ENCODE results near the gene AUTS2.

The AUTS2 gene

DNA sequence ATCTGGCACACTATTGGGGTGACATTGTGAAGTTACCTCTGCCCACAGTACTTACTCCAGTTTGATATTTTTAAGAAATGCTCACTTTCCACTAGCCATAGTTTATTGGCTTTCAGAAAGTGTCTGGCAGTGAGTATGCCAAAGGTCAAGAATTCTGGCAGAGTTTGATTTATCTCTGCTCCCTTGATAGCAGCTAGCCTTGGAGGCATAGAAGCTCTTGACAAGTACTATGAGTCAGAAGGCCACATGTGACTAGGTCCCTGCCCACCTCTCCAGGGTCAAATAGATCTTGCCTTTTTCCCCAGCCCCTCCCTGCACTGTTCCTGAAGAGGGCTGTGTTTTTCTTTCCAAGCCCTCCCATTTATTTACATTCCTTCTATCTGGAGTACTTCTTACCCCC, 202.2 kb downstream of the AUTS2 start (continued):
- TF ChIP-seq, protein P1, sequence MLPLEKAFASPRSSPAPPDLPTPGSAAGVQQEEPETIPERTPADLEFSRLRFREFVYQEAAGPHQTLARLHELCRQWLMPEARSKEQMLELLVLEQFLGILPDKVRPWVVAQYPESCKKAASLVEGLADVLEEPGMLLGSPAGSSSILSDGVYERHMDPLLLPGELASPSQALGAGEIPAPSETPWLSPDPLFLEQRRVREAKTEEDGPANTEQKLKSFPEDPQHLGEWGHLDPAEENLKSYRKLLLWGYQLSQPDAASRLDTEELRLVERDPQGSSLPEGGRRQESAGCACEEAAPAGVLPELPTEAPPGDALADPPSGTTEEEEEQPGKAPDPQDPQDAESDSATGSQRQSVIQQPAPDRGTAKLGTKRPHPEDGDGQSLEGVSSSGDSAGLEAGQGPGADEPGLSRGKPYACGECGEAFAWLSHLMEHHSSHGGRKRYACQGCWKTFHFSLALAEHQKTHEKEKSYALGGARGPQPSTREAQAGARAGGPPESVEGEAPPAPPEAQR (tag by site-specific recombination; IDR thresholded peaks at IDR 0.05), result no peak
- TF ChIP-seq SP2 (tag by site-specific recombination; IDR thresholded peaks at IDR 0.05) (peak; percentile 27; the same call in 1 of the 2 replicates), ZNF394 (tag by site-specific recombination; IDR thresholded peaks at IDR 0.05; ENCODE audit: borderline replicate concordance) (no peak), ZNF175 (tag by site-specific recombination; IDR thresholded peaks at IDR 0.05) (no peak), ZNF768 (tag by site-specific recombination; IDR thresholded peaks at IDR 0.05) (no peak), ZNF624 (tag by site-specific recombination; IDR thresholded peaks at IDR 0.05) (no peak), ZNF596 (tag by site-specific recombination; IDR thresholded peaks at IDR 0.05) (no peak), ZNF335 (tag by site-specific recombination; conservative IDR thresholded peaks at IDR 0.05) (0 out of 2 replicates have a peak, but pooled peaks have one; percentile 10), ZNF19 (tag by site-specific recombination; IDR thresholded peaks at IDR 0.05; ENCODE audit: low read depth) (no peak)
- TF ChIP-seq, protein P2, sequence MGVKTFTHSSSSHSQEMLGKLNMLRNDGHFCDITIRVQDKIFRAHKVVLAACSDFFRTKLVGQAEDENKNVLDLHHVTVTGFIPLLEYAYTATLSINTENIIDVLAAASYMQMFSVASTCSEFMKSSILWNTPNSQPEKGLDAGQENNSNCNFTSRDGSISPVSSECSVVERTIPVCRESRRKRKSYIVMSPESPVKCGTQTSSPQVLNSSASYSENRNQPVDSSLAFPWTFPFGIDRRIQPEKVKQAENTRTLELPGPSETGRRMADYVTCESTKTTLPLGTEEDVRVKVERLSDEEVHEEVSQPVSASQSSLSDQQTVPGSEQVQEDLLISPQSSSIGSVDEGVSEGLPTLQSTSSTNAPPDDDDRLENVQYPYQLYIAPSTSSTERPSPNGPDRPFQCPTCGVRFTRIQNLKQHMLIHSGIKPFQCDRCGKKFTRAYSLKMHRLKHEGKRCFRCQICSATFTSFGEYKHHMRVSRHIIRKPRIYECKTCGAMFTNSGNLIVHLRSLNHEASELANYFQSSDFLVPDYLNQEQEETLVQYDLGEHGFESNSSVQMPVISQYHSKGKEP (tag by site-specific recombination; IDR thresholded peaks at IDR 0.05), result no peak

DNA sequence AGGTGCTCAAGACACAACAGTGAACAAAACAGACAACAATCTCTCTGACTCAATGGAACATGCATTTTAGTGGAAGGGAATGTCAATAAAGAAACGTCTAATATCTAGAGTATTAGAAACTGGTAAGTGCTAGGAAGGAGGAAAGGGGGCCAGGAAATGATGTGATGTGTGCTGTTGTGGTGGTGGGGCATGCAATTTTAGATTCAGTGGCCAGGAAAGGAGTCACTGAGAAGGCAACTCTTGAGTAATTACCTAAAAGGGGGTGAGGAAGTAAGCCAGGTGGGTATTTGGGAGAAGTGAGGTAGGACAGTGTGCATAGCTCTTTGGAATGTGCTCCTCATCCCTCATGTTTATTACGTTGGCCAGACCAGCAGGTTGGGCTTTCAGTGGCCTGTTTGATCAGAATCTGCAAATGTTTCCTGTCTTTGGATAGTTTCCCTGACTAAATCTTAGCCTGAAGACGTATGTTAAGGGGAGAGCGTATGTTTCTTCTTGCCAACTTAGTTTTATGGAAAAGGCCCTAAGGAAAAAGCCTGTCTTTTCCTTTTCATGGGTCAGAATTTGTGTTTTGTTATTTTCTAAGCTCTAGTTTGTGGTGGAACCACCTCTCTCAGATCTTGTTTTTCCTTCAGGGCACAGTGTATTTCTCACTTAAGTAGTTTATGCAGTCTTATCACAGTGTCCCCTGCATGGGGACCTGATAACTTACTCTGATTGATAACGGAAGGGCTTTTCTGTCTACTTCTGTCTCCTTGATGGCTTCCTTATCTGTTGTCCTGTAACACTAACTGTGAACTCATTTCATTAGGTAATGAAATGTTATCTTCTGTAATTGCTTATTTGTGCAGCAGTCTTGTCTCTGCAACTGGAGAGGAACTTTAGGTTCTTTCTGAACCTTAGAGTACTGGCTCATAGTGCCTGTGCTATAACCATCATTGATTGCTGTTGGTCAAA, 203.7 kb downstream of the AUTS2 start:
- peak overlapping the region; percentile 60 for H3K27ac ChIP-seq (ENCODE audit: extremely low read depth, low read depth, low read length)
- no peaks in the 10 kb centered on the region for H3K36me3 ChIP-seq (ENCODE audit: control insufficient read depth in 2 of 2, insufficient read depth in 1 of 2, low read length in 2 of 2)
- no peak overlapping the region for H3K4me3 ChIP-seq (ENCODE audit: low read depth, low read length)
- no peaks in the 10 kb centered on the region for H3K9me3 ChIP-seq (ENCODE audit: control insufficient read depth, insufficient read depth, low read depth, low read length)
- H3K4me1 ChIP-seq (ENCODE audit: control insufficient read depth, insufficient read depth, low read length), result peaks cover 57% of the 10 kb centered on the region
- ChIA-PET CTCF (no interaction called here), POLR2A (no interaction called here)
- TF ChIP-seq EGR2 (tag by site-specific recombination; IDR thresholded peaks at IDR 0.05; ENCODE audit: low read depth) (no peak), ZNF596 (tag by site-specific recombination; IDR thresholded peaks at IDR 0.05) (no peak), SP3 (tag by site-specific recombination; IDR thresholded peaks at IDR 0.05) (no peak), ZNF302 (tag by site-specific recombination; IDR thresholded peaks at IDR 0.05; ENCODE audit: low read depth) (no peak), TCF7L2 (IDR thresholded peaks at IDR 0.05; ENCODE audit: borderline replicate concordance, low read depth, low read length) (peak; percentile 75), ZNF366 (tag by site-specific recombination; conservative IDR thresholded peaks at IDR 0.05) (0 out of 2 replicates have a peak, but pooled peaks have one; percentile 19), ZEB2 (tag by site-specific recombination; IDR thresholded peaks at IDR 0.05) (no peak), IKZF3 (tag by site-specific recombination; IDR thresholded peaks at IDR 0.05) (no peak), ZNF521 (tag by site-specific recombination; IDR thresholded peaks at IDR 0.05) (no peak), REPIN1 (tag by site-specific recombination; IDR thresholded peaks at IDR 0.05; ENCODE audit: low read depth) (no peak), ZFP69B (tag by site-specific recombination; IDR thresholded peaks at IDR 0.05) (0 out of 2 replicates have a peak, but pooled peaks have one; percentile 61), ZNF777 (tag by site-specific recombination; IDR thresholded peaks at IDR 0.05; ENCODE audit: borderline replicate concordance) (no peak), ZNF2 (tag by site-specific recombination; IDR thresholded peaks at IDR 0.05) (no peak), ZNF623 (tag by site-specific recombination; IDR thresholded peaks at IDR 0.05) (no peak), ZNF239 (tag by site-specific recombination; IDR thresholded peaks at IDR 0.05) (no peak)
- TF ChIP-seq, protein P3, sequence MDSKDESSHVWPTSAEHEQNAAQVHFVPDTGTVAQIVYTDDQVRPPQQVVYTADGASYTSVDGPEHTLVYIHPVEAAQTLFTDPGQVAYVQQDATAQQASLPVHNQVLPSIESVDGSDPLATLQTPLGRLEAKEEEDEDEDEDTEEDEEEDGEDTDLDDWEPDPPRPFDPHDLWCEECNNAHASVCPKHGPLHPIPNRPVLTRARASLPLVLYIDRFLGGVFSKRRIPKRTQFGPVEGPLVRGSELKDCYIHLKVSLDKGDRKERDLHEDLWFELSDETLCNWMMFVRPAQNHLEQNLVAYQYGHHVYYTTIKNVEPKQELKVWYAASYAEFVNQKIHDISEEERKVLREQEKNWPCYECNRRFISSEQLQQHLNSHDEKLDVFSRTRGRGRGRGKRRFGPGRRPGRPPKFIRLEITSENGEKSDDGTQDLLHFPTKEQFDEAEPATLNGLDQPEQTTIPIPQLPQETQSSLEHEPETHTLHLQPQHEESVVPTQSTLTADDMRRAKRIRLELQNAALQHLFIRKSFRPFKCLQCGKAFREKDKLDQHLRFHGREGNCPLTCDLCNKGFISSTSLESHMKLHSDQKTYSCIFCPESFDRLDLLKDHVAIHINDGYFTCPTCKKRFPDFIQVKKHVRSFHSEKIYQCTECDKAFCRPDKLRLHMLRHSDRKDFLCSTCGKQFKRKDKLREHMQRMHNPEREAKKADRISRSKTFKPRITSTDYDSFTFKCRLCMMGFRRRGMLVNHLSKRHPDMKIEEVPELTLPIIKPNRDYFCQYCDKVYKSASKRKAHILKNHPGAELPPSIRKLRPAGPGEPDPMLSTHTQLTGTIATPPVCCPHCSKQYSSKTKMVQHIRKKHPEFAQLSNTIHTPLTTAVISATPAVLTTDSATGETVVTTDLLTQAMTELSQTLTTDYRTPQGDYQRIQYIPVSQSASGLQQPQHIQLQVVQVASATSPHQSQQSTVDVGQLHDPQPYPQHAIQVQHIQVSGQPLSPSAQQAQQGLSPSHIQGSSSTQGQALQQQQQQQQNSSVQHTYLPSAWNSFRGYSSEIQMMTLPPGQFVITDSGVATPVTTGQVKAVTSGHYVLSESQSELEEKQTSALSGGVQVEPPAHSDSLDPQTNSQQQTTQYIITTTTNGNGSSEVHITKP (tag by site-specific recombination; IDR thresholded peaks at IDR 0.05), result no peak
- TF ChIP-seq, protein P4, sequence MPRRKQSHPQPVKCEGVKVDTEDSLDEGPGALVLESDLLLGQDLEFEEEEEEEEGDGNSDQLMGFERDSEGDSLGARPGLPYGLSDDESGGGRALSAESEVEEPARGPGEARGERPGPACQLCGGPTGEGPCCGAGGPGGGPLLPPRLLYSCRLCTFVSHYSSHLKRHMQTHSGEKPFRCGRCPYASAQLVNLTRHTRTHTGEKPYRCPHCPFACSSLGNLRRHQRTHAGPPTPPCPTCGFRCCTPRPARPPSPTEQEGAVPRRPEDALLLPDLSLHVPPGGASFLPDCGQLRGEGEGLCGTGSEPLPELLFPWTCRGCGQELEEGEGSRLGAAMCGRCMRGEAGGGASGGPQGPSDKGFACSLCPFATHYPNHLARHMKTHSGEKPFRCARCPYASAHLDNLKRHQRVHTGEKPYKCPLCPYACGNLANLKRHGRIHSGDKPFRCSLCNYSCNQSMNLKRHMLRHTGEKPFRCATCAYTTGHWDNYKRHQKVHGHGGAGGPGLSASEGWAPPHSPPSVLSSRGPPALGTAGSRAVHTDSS (tag by site-specific recombination; IDR thresholded peaks at IDR 0.05), result no peak
